Chondrocyte (in vitro differentiated cells): Measurements from ENCODE around the gene TTLL8. TPM values are rescaled to one million over a fixed set of nuclear protein-coding genes. Genes with fewer than 3 reads are reported as not detected.

ENCODE experiments used
- DNase-seq: peaks from one replicate; pipeline ENCODE4 v3.0.0; 2021; ENCODE audit warnings: mixed read lengths, low spot score
- H3K27ac Mint-ChIP-seq: one replicate; pipeline ENCODE4 v1.8.0; 2021; ENCODE audit warnings: mild to moderate bottlenecking, moderate library complexity, mixed read lengths; ENCODE audit not compliant: unreplicated experiment
- H3K27me3 Mint-ChIP-seq: 2 replicates; pipeline ENCODE4 v1.8.0; 2021; ENCODE audit warnings: low read depth, mixed read lengths
- H3K36me3 Mint-ChIP-seq: 2 replicates; pipeline ENCODE4 v1.8.0; 2021; ENCODE audit warnings: low read depth, mixed read lengths
- H3K4me1 Mint-ChIP-seq: 2 replicates; pipeline ENCODE4 v1.8.0; 2021; ENCODE audit warnings: low read depth, mild to moderate bottlenecking, mixed read lengths
- H3K4me3 Mint-ChIP-seq: one replicate; pipeline ENCODE4 v1.8.0; 2021; ENCODE audit warnings: mild to moderate bottlenecking, moderate library complexity, mixed read lengths; ENCODE audit not compliant: unreplicated experiment
- H3K9me3 Mint-ChIP-seq: 2 replicates; pipeline ENCODE4 v1.8.0; 2021; ENCODE audit warnings: low read depth, mixed read lengths
- total RNA-seq: library from RNA; stranded (reverse); gene quantifications from 3 replicates; pipeline ENCODE4 v1.2.1, GENCODE V29; 2021
- TF ChIP-seq, protein P1 (sequence below): fragments of 200-600 bp; sonication (generic); IDR thresholded peaks from 2 replicates; pipeline ENCODE4 v1.5.0; 2021; ENCODE audit warnings: antibody characterized with exemption, mild to moderate bottlenecking, moderate library complexity

Gene TTLL8
- total RNA-seq, 1 donor from 2014 or later, result not detected

DNA sequence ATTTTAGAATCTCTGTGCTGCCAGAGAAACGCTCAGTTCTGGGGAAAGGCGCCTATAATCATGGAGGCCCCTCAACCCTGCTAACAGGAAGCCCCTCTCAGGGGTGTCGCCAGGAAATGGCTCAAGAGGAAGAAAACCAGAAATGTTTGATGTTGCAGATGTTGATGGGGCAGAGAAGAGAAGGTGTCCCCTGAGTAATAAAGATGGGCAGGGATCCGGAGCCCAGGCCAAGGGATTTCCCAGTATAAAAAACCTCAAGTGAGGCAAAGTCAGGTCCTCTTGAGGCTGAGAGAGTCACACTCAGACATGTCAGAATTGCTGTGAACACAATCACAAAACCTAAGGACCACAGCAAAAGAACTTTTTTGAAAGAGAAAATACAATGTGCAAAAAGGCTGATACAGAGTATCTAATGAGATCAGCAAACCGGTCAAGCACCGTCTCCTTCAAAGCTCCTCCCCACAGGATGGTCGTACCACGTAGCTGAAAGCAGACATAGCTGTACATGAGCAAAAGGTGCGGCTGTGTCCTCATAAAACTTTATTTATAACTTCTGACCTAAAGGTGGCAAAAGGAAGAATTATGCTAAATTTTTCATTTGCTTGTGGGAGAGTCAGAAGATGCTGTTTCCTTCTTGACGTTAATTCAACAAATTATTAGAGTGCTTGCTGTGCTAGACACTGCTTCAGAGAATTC is 43.9 kb upstream of the TTLL8 start:
- no peak overlapping the region for H3K4me3 Mint-ChIP-seq
- DNase-seq, result no peak
- no peak overlapping the region for H3K27ac Mint-ChIP-seq
- no peaks in the 10 kb centered on the region for H3K36me3 Mint-ChIP-seq
- H3K9me3 Mint-ChIP-seq, result no peaks in the 10 kb centered on the region
- TF ChIP-seq, protein P1, sequence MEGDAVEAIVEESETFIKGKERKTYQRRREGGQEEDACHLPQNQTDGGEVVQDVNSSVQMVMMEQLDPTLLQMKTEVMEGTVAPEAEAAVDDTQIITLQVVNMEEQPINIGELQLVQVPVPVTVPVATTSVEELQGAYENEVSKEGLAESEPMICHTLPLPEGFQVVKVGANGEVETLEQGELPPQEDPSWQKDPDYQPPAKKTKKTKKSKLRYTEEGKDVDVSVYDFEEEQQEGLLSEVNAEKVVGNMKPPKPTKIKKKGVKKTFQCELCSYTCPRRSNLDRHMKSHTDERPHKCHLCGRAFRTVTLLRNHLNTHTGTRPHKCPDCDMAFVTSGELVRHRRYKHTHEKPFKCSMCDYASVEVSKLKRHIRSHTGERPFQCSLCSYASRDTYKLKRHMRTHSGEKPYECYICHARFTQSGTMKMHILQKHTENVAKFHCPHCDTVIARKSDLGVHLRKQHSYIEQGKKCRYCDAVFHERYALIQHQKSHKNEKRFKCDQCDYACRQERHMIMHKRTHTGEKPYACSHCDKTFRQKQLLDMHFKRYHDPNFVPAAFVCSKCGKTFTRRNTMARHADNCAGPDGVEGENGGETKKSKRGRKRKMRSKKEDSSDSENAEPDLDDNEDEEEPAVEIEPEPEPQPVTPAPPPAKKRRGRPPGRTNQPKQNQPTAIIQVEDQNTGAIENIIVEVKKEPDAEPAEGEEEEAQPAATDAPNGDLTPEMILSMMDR, result no peak
- H3K27me3 Mint-ChIP-seq, result peaks cover 5% of the 10 kb centered on the region
- peaks cover 11% of the 10 kb centered on the region for H3K4me1 Mint-ChIP-seq

DNA sequence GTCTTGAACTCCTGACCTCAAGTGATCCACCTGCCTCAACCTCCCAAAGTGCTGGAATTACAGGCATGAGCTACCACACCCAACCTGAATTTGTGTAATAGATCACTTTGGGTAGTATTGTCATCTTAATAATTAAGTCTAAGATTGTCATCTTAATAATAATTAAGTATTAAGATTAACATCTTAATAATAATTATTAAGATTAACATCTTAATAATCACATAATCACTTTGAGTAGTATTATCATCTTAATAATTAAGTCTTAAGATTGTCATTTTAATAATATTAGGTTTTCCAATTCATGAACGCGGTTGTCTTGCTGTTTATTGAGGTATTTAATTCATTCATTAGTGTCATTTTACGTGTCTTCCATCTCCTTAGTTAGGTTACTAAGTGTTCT is 40.0 kb upstream of the TTLL8 start:
- no peaks in the 10 kb centered on the region for H3K36me3 Mint-ChIP-seq
- no peaks in the 10 kb centered on the region for H3K9me3 Mint-ChIP-seq
- no peak for DNase-seq
- H3K27ac Mint-ChIP-seq, result no peak overlapping the region
- H3K4me1 Mint-ChIP-seq, result no peaks in the 10 kb centered on the region
- H3K4me3 Mint-ChIP-seq, result no peak overlapping the region
- H3K27me3 Mint-ChIP-seq, result peaks cover 8% of the 10 kb centered on the region
- TF ChIP-seq, protein P1, result no peak

DNA sequence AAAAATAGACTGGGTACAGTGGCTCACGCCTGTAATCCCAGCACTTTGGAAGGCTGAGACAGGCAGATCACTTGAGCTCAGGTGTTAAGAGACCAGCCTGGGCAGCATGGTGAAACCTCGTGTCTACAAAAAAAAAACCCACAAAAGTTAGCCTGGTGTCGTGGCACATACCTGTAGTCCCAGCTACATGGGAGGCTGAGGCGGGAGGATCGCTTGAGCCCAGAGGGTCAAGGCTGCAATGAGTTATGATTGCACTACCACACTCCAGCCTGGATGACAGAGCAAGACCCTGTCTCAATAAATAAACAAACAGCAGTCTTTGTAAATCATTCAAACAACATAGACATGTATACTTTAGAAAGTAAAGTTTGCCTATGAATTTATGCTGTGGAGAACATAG is 34.2 kb upstream of the TTLL8 start:
- DNase-seq, result no peak
- no peak overlapping the region for H3K4me3 Mint-ChIP-seq
- H3K27ac Mint-ChIP-seq, result no peak overlapping the region
- TF ChIP-seq, protein P1, result no peak
- H3K4me1 Mint-ChIP-seq, result no peaks in the 10 kb centered on the region
- no peaks in the 10 kb centered on the region for H3K9me3 Mint-ChIP-seq
- H3K27me3 Mint-ChIP-seq, result peaks cover 12% of the 10 kb centered on the region
- H3K36me3 Mint-ChIP-seq, result no peaks in the 10 kb centered on the region

DNA sequence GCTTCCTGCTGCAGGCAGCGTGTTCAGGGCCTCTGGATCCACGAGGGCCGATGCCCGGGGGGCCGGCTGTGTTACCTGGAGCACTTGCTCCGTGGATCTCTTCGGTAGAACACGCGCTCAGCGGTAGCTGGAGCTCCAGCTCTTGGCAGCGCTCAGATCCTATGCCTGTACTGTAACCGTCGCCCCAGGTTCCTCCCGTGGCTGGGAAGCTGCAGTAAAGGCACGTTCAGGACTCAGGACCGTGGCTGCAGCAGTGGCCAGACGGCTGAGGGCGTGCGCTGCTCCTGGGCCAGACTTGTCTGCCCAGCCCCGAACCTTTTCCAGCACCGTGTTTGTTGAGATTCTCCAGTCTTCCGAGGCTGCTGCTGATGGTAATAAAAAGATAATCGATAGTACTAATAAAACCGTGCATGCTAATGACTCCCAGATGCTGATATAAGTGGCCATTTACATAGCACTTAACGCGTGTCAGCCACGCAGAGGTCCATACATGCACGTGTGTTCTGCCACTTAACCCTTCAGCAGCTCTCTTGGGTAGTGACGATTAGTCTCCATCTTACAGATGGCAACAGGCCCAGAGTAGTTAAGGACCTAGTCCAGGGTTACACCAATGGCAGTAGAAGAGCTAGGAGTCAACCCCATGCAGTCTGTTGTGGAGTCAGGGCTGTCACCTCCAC is 33.1 kb upstream of the TTLL8 start:
- H3K4me3 Mint-ChIP-seq, result no peak overlapping the region
- TF ChIP-seq, protein P1, result no peak
- no peaks in the 10 kb centered on the region for H3K36me3 Mint-ChIP-seq
- H3K27me3 Mint-ChIP-seq, result peaks cover 12% of the 10 kb centered on the region
- no peaks in the 10 kb centered on the region for H3K4me1 Mint-ChIP-seq
- no peak overlapping the region for H3K27ac Mint-ChIP-seq
- DNase-seq, result no peak
- H3K9me3 Mint-ChIP-seq, result peaks cover 3% of the 10 kb centered on the region

DNA sequence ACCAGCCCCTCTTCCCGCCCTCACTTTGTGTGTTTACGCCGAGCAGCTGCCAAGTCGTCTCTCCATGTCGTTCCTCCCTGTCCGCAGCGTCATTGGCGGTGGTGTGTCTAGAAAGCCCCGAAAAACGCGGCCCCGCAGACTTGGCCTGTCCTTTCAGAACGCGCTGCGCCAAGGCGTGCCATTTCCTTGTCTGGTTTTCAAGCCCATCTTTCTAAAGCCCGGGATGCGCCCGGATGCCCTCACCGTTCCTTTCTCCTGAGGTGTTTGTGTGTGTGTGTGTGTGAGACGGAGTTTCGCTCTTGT is 32.3 kb upstream of the TTLL8 start:
- Mint-ChIP-seq H3K27me3 (peaks cover 9% of the 10 kb centered on the region), H3K36me3 (no peaks in the 10 kb centered on the region), H3K27ac (no peak overlapping the region), H3K4me1 (peaks cover 4% of the 10 kb centered on the region), H3K4me3 (no peak overlapping the region), H3K9me3 (peaks cover 3% of the 10 kb centered on the region)
- TF ChIP-seq, protein P1, result no peak
- peak; percentile 89 for DNase-seq
